Mucosa of descending colon (tissue), 3 donors: ENCODE measurements around the gene TYW5. TPM values are rescaled to one million over a fixed set of nuclear protein-coding genes. Genes with fewer than 3 reads are reported as not detected.
A peak's percentile ranks its signal among the peaks of the same experiment; 100 is the strongest.

Experiments used
- ATAC-seq: fragments of 200-7000 bp; cut with Tn5 transposase; one replicate; pipeline ENCODE4 v1.9.1; 2020; ENCODE audit warnings: mild to moderate bottlenecking, moderate library complexity
- DNase-seq, 3 donors: peaks; one replicate each; pipeline ENCODE4 v3.0.0-alpha.2; 2020
- H3K36me3 ChIP-seq: fragments of 200-600 bp; one replicate; pipeline ENCODE4 v1.8.0; 2021; ENCODE audit warnings: low read depth, mild to moderate bottlenecking
- H3K4me1 ChIP-seq: fragments of 200-600 bp; one replicate; pipeline ENCODE4 v1.8.0; 2021; ENCODE audit warnings: low read depth, mild to moderate bottlenecking
- H3K4me3 ChIP-seq: fragments of 200-600 bp; one replicate; pipeline ENCODE4 v1.8.0; 2021; ENCODE audit warnings: mild to moderate bottlenecking
- H3K9me3 ChIP-seq: fragments of 200-600 bp; one replicate; pipeline ENCODE4 v1.8.0; 2021; ENCODE audit warnings: mild to moderate bottlenecking
- CTCF ChIP-seq: fragments of 200-600 bp; IDR thresholded peaks from one replicate; pipeline ENCODE4 v1.8.0; 2022; ENCODE audit warnings: antibody characterized with exemption, mild to moderate bottlenecking
- intact Hi-C, 2 donors: fragments of 100-400 bp; cut with DNase I in 1 of 2; cut with micrococcal nuclease in 1 of 2; formaldehyde crosslinking; loops; one replicate each; pipeline versions ENCODE4 v1.11.0 to v1.11.1; 2022; cut with DNase I, micrococcal nuclease
- total RNA-seq, 3 donors: library from RNA; stranded (reverse); fragmentation: NEBNext Ultra II Directional in 2 of 3; extraction: Animal tissue kit (Norgen Biotek cat#: 25700) in 2 of 3; gene quantifications; one replicate each; pipeline versions ENCODE4 v1.2.1 to v1.2.4, GENCODE V29; 2021 to 2023
- donor health status: DM: no; HTN: no; CAD: no; lungs with moderate emphysema.
- donor health status: DM: no; HTN: no; CAD: no.
- donor health status: DM: no; HTN: yes; CAD: no.

Gene TYW5
- total RNA-seq, 3 donors from 2014 or later = 6.6 to 10.9 (median 7.2) TPM

GRCh38 chr2:199946196-199946595 is 9.1 kb downstream of the TYW5 start:
- no peaks in the 10 kb centered on the region for H3K36me3 ChIP-seq
- no peak for ATAC-seq

GRCh38 chr2:199943373-199943772 is 11.9 kb downstream of the TYW5 start:
- no peak for ATAC-seq
- no peaks in the 10 kb centered on the region for H3K36me3 ChIP-seq
- H3K4me3 ChIP-seq = no peak overlapping the region
- TF ChIP-seq CTCF = no peak
- intact Hi-C loops = no loop called here
- no peaks in the 10 kb centered on the region for H3K9me3 ChIP-seq
- no peaks in the 10 kb centered on the region for H3K4me1 ChIP-seq
- DNase-seq = no peak

More at GRCh38 chr2:199946196-199946595, 9.1 kb downstream of the TYW5 start:
- H3K4me3 ChIP-seq = no peak overlapping the region
- intact Hi-C loops = no loop called here
- DNase-seq = no peak
- H3K9me3 ChIP-seq = no peaks in the 10 kb centered on the region
- TF ChIP-seq CTCF = no peak
- H3K4me1 ChIP-seq = no peaks in the 10 kb centered on the region

DNA sequence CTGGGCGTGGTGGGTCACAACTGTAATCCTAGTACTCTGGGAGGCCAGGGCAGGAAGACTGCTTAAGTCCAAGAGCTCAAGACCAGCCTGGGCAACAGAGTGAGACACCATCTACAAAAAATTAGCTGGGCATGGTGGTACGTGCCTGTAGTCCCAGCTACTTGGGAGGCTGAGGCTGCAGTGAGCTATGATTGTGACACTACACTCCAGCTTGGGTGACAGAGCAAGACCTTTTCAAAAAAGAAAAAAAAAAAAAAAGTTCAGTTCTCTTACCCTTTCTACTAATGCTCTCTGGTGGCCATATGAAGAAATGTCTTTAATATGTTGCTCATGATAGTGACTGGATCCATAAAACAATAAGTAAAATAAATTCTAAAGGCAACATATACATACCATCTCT is 14.9 kb downstream of the TYW5 start:
- intact Hi-C loops = no loop called here
- DNase-seq (no peak), ATAC-seq (peak; percentile 51)
- H3K36me3 ChIP-seq = no peaks in the 10 kb centered on the region
- TF ChIP-seq CTCF = no peak
- H3K4me1 ChIP-seq = no peaks in the 10 kb centered on the region
- H3K9me3 ChIP-seq = no peaks in the 10 kb centered on the region
- H3K4me3 ChIP-seq = no peak overlapping the region

GRCh38 chr2:199936554-199936953 is 18.7 kb downstream of the TYW5 start:
- no peaks in the 10 kb centered on the region for H3K9me3 ChIP-seq
- H3K4me1 ChIP-seq = no peaks in the 10 kb centered on the region
- intact Hi-C loops = no loop called here
- H3K4me3 ChIP-seq = no peak overlapping the region
- DNase-seq = no peak
- H3K36me3 ChIP-seq = no peaks in the 10 kb centered on the region
- no peak for TF ChIP-seq CTCF
- ATAC-seq = no peak

- Histone ChIP-seq H3K9me3 (no peaks in the 10 kb centered on the region), H3K4me1 (no peaks in the 10 kb centered on the region), H3K4me3 (no peak overlapping the region), H3K36me3 (no peaks in the 10 kb centered on the region)
- DNase-seq = no peak
- intact Hi-C loops = no loop called here
- ATAC-seq = no peak
- no peak for TF ChIP-seq CTCF
These were observed 21.8 kb downstream of the TYW5 start for GRCh38 chr2:199933466-199933865.

DNA sequence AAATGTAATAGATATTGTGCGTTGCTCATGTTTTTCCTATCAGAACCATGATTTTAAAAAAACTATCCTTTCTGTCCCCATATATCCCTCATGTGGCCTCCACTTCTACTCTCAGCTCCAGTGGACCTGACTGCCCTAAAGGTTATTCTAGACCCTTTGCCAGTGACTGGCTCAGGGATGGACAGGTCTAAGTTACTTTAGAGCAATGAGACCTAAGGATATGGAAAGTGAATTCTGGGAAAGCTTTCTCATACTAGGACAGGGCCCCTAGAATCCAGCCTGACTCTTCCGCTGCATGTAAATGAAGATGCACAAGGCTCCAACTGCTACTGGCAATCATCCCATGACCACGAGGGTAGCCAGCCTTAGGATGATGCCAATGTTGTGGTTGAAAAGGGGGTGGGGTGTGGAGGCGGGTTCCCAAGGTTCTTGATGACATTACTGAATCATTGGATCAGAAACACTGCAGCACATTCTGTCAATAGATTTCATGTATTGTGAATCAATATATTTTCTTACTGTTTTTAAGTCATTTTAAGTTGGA is 22.9 kb downstream of the TYW5 start:
- H3K4me1 ChIP-seq = no peaks in the 10 kb centered on the region
- H3K4me3 ChIP-seq = no peak overlapping the region
- DNase-seq (no peak), ATAC-seq (no peak)
- no peaks in the 10 kb centered on the region for H3K36me3 ChIP-seq
- no peak for TF ChIP-seq CTCF
- no peaks in the 10 kb centered on the region for H3K9me3 ChIP-seq
- intact Hi-C loops = no loop called here
